HG03196 (cell line): ENCODE results near the gene HOXC11.

Experiments used
- ATAC-seq: cut with Tn5 transposase; IDR thresholded peaks from one replicate; pipeline ENCODE4 v1.9.1; 2021; ENCODE audit not compliant: unreplicated experiment

The HOXC11 gene

GRCh38 chr12:53972722-53973235 is at the start of gene HOXC11:
TSS of gene HOXC11 (plus strand) at chr12:53973126. CDS start at chr12:53973242, 116 bp downstream.
- ATAC-seq, result no peak

DNA sequence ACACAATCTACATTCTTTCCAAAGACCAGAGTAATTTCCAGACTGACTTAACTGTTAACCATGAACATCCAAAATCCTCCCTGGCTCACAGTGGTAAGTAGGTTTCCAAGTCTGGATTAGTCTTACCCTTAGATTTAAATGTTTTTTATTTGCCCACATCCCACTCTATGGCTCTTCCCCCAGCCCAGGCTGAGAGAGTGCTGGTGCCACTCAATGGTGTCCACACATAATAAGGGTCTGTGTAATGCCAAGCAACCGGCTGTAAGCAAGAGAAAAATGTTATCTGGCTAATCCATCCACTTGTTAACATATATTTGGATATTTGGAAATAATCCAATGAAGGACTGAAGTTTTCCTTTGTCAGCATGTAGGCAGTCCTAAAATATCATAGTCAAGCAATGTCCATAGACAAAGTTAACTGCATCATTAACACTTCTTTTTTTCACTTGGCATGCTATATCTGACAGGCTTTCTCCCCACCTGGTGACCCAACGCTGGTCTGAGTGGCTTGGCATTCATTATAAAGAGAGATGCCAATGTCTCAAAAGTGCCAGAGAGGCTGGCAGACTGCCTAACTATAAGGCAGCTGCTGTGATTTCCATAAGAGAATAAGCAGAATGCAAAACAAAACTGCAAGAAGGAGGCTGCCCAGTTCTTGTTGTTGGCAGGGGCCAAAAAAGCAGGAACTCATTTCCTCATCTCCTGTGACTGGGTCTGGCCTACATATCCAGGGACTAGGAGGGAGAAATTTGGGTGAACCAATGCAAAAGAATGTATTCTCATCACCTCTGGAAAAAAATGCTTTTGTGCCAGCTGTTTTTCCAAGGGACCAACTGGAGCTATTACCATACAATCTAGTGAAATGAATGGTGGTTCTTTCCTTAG is 48.2 kb upstream of the HOXC11 start:
- ATAC-seq, result no peak

- no peak for ATAC-seq
Observed at GRCh38 chr12:53927220-53928029, 45.5 kb upstream of the HOXC11 start.

DNA sequence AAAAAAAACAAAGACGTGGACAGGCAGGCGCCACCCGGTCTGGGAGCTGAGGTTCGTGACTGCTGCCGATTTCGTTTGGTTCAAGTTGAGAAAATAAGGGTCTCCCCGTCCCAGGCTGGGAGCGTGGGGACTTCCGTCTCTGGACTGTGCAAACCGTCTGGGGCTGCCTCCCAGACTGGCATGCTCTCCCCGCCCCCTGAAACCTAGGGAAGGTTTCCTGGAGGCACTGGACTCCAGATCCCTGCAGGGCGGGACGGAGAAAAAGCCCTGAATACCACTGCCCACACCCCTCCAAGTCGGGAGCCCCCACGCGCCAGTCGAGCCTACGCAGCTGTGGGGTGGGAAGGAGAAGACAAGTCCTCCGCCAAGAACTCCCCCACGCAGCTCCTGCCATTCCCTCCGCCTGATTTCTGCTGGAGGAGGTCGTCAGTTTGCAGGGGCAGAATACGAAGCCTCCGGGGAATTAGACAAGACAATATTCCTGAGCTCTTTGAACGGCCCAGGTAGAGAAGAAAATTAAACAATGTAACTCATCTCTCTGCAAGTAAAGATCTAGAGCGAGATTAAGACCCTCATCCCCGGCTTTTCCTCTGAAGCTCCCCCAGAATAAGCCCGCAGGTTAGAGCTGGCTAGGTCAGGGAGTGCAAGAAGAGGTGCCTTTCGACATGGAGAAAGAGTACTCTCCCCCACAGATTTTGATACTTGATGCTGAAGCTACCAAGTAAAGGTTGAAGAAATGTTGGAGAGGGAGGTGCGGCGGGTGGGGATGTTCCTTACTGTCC is 44.7 kb upstream of the HOXC11 start:
- no peak for ATAC-seq

- ATAC-seq, result no peak
Observed at GRCh38 chr12:53929527-53929926, 43.4 kb upstream of the HOXC11 start.

GRCh38 chr12:53930591-53931255 is 42.2 kb upstream of the HOXC11 start:
- ATAC-seq, result no peak

DNA sequence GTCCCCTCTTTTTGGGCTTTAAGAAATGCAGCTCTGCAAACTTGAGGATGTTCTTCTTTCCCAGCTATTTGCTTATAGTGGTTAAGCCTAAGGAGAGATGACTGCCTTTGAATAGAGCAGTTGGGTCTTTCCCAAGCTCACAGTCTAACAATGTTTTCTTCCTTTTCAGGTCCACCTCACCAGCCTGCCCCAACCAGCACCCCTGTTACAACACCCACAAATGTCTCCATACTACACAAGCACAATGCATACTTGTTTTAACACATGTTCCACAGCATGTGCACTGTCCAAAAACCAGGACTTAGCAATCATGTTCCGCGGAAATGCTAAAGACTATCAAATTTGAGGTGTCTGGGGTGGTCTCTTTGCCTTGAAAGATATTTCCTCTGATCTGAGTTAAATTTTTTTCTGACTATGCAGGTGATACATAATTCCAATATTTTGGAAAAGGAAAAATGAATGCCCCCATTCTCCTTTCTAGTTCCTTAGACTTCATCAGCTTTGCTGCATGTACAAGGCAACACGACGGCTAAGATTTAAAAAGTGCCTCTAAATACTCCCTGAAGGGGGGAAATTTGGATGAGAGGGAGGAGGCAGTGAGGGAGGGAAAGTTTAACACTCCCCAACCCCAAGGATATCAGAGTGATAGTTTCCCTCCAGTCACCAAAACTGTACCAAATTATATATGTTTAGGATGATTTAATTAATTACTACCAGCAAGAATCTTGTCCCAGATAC is 40.9 kb upstream of the HOXC11 start:
- ATAC-seq, result no peak

- no peak for ATAC-seq
Observed at GRCh38 chr12:53932915-53933314, 40.0 kb upstream of the HOXC11 start.

GRCh38 chr12:53935383-53936341 is 37.3 kb upstream of the HOXC11 start:
- ATAC-seq, result no peak

GRCh38 chr12:53937099-53937498 is 35.8 kb upstream of the HOXC11 start:
- ATAC-seq, result no peak

GRCh38 chr12:53937596-53938325 is 35.2 kb upstream of the HOXC11 start:
- ATAC-seq, result no peak

GRCh38 chr12:53938326-53939140 is 34.4 kb upstream of the HOXC11 start, which contains the start of gene HOXC13:
TSS of gene HOXC13 (plus strand) at chr12:53938831. CDS start at chr12:53938907, 76 bp downstream.
- ATAC-seq, result no peak

- ATAC-seq, result no peak
Observed at GRCh38 chr12:53939141-53940108, 33.5 kb upstream of the HOXC11 start.

- no peak for ATAC-seq
Observed at GRCh38 chr12:53940443-53941014, 32.4 kb upstream of the HOXC11 start.

DNA sequence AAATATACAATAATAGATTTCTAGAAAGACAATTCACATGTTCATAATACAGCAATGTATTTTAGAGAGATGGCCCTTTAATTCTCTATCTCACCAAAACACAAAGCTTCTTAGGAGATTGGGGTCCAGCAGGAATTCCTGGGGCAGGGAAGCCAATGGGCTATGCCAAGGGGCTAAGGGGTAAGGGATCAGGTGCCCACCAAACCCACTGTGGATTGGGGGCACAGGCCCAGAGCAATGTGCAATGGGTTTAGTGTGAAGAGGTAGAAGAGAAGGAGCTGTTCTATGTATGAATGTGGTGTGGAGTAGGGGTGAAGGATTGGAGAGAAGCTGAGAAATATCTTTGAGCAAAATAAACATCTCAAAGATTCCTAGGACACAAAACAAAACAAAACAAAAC is 31.7 kb upstream of the HOXC11 start:
- no peak for ATAC-seq
